Esophagus (tissue), 2 donors: ENCODE measurements around the gene MXD3. TPM values are rescaled to one million over a fixed set of nuclear protein-coding genes. Genes with fewer than 3 reads are reported as not detected.
"Not testable (repeated sequence)": the region's sequence is repeated elsewhere in the genome, so short reads cannot be mapped to it uniquely, and the experiment has no call there.

Experiments used
- H3K27ac ChIP-seq, 2 donors: one replicate each; pipeline ENCODE4 v1.5.1; 2013; ENCODE audit warnings: low read depth in 2 of 2, mild to moderate bottlenecking in 2 of 2, inconsistent platforms in 1 of 2, low read length in 1 of 2, moderate library complexity in 1 of 2
- H3K27me3 ChIP-seq, 2 donors: one replicate each; pipeline ENCODE4 v1.6.1; 2013; ENCODE audit warnings: low read length in 2 of 2, control low read depth in 1 of 2, mild to moderate bottlenecking in 1 of 2; ENCODE audit not compliant: insufficient read depth in 2 of 2, control insufficient read depth in 1 of 2
- H3K36me3 ChIP-seq, 2 donors: one replicate each; pipeline ENCODE4 v1.6.1; 2013; ENCODE audit warnings: low read length in 1 of 2; ENCODE audit not compliant: control insufficient read depth in 2 of 2, insufficient read depth in 2 of 2
- H3K4me1 ChIP-seq, 2 donors: one replicate each; pipeline ENCODE4 v1.6.1; 2013; ENCODE audit warnings: low read length in 1 of 2; ENCODE audit not compliant: control insufficient read depth in 2 of 2, insufficient read depth in 2 of 2
- H3K4me3 ChIP-seq, 2 donors: one replicate each; pipeline ENCODE4 v1.5.1; 2013; ENCODE audit warnings: low read length in 2 of 2, mild to moderate bottlenecking in 2 of 2, low read depth in 1 of 2, moderate library complexity in 1 of 2
- H3K9me3 ChIP-seq, 2 donors: one replicate each; pipeline ENCODE4 v1.6.1; 2013; ENCODE audit warnings: mild to moderate bottlenecking in 2 of 2, low read depth in 1 of 2, low read length in 1 of 2, moderate library complexity in 1 of 2; ENCODE audit not compliant: control insufficient read depth in 2 of 2, insufficient read depth in 1 of 2
- WGBS, 2 donors: extraction: QIAGEN DNeasy Blood & Tissue Kit; methylation state at CpG; one replicate each; pipeline ENCODE4 v1.1.7; 2013; 5-methylcytosine and 5-hydroxymethylcytosine counted together
- polyA plus RNA-seq, 2 donors: library from polyadenylated mRNA; stranded (reverse); fragments of 200-250 nt; gene quantifications; one replicate each; pipeline ENCODE4 v1.2.3, GENCODE V29; 2013
- donor health status: healthy with polysubstance abuse.
- donor health status: Bipolar disorder and iron deficiency.

Gene MXD3
- polyA plus RNA-seq, 2 donors = 14.4 to 32.3 TPM

DNA sequence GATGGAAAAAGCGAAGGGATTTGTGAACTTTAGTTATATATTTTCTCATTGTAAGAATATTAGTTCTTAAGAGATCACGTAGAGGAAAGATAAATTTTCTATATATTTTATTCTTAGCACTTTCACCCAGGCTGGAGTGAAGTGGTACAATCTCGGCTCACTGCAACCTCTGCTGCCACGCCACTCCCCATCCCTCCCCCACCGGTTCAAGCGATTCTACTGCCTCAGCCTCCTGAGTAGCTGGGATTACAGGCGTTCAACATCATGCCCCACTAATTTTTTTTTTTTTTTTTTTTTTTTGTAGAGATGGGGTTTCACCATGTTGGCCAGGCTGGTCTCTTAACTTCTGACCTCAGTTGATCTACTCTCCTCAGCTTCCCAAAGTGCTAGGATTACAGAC, 50.7 kb downstream of the MXD3 start:
- Histone ChIP-seq H3K27me3 (no peaks in the 10 kb centered on the region), H3K27ac (no peak overlapping the region), H3K9me3 (no peaks in the 10 kb centered on the region), H3K36me3 (peaks cover 8 to 23% of the 10 kb centered on the region in 2 donors), H3K4me1 (peaks cover 0 to 2% of the 10 kb centered on the region in 2 donors), H3K4me3 (no peak overlapping the region)
- WGBS, 2 donors = 91 to 98% methylated on average over 7 of the region's 7 CpGs

DNA sequence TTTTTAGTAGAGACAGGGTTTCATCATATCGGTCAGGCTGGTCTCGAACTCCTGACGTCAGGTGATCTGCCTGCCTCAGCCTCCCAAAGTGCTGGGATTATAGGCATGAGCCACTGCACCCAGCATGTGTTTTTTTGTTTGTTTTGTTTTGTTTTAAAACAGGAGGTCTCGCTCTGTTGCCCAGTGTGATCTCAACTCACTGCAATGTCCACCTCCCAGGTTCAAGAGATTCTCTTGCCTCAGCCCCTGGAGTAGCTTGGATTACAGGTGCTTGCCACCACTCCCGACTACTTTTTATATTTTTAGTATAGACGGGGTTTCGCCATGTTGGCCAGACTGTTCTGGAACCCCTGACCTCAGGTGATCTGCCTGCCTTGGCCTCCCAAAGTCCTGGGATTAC, 53.0 kb downstream of the MXD3 start:
- H3K27ac ChIP-seq, H3K27me3 ChIP-seq, H3K4me3 ChIP-seq, H3K4me1 ChIP-seq, H3K9me3 ChIP-seq: not testable (repeated sequence)
- H3K36me3 ChIP-seq = peaks cover 8 to 19% of the 10 kb centered on the region in 2 donors
- 94 to 95% methylated on average over 7 of the region's 7 CpGs for WGBS, 2 donors

Other genes starting within 250 kb of the MXD3 start
- gene FGFR4, start 225.0 kb downstream of the MXD3 start, polyA plus RNA-seq = 1 to 10 TPM; 1.3 to 1.4 TPM
- gene NSD1, start 178.1 kb downstream of the MXD3 start, polyA plus RNA-seq = 1 to 10 TPM; 7.4 to 8.7 TPM
- gene RAB24, start 8.2 kb downstream of the MXD3 start, polyA plus RNA-seq = 10 to 100 TPM; 60.0 to 80.2 TPM
- gene PRELID1, start 8.1 kb downstream of the MXD3 start, polyA plus RNA-seq = 100 to 1,000 TPM; 120 to 135 TPM
- gene LMAN2, start 39.8 kb upstream of the MXD3 start, polyA plus RNA-seq = 100 to 1,000 TPM in 1 of 2 donors, 10 to 100 TPM in 1; 84.0 to 190 TPM
- 10 to 100 TPM; 49.7 to 74.5 TPM for gene RGS14, start 46.0 kb upstream of the MXD3 start, polyA plus RNA-seq
- under 1 TPM; 0.13 to 0.49 TPM for gene SLC34A1, start 72.5 kb upstream of the MXD3 start, polyA plus RNA-seq
- under 1 TPM in 1 of 2 donors, not detected in 1; 0.21 TPM for gene PFN3, start 88.8 kb upstream of the MXD3 start, polyA plus RNA-seq
- gene F12, start 97.7 kb upstream of the MXD3 start, polyA plus RNA-seq = 10 to 100 TPM; 18.1 to 33.5 TPM
- 10 to 100 TPM; 10.4 to 19.8 TPM for gene GRK6, start 114.8 kb upstream of the MXD3 start, polyA plus RNA-seq
- 1 to 10 TPM; 2.0 to 4.9 TPM for gene PRR7, start 134.9 kb upstream of the MXD3 start, polyA plus RNA-seq
- gene DBN1, start 161.7 kb upstream of the MXD3 start, polyA plus RNA-seq = 10 to 100 TPM; 18.2 to 24.7 TPM
- gene PDLIM7, start 185.7 kb upstream of the MXD3 start, polyA plus RNA-seq = 100 to 1,000 TPM in 1 of 2 donors, 10 to 100 TPM in 1; 65.4 to 102 TPM
- 1 to 10 TPM; 2.4 to 5.1 TPM for gene DOK3, start 197.9 kb upstream of the MXD3 start, polyA plus RNA-seq
- 10 to 100 TPM; 57.0 to 73.8 TPM for gene DDX41, start 205.1 kb upstream of the MXD3 start, polyA plus RNA-seq
- gene FAM193B, start 242.7 kb upstream of the MXD3 start, polyA plus RNA-seq = 100 to 1,000 TPM in 1 of 2 donors, 10 to 100 TPM in 1; 42.2 to 141 TPM